HG02763 (cell line): ENCODE data around the gene TUBGCP5.

Experiments used
- ATAC-seq: cut with Tn5 transposase; IDR thresholded peaks from one replicate; pipeline ENCODE4 v1.9.1; 2021; ENCODE audit warnings: mild to moderate bottlenecking, moderate library complexity; ENCODE audit not compliant: unreplicated experiment

Gene TUBGCP5

DNA sequence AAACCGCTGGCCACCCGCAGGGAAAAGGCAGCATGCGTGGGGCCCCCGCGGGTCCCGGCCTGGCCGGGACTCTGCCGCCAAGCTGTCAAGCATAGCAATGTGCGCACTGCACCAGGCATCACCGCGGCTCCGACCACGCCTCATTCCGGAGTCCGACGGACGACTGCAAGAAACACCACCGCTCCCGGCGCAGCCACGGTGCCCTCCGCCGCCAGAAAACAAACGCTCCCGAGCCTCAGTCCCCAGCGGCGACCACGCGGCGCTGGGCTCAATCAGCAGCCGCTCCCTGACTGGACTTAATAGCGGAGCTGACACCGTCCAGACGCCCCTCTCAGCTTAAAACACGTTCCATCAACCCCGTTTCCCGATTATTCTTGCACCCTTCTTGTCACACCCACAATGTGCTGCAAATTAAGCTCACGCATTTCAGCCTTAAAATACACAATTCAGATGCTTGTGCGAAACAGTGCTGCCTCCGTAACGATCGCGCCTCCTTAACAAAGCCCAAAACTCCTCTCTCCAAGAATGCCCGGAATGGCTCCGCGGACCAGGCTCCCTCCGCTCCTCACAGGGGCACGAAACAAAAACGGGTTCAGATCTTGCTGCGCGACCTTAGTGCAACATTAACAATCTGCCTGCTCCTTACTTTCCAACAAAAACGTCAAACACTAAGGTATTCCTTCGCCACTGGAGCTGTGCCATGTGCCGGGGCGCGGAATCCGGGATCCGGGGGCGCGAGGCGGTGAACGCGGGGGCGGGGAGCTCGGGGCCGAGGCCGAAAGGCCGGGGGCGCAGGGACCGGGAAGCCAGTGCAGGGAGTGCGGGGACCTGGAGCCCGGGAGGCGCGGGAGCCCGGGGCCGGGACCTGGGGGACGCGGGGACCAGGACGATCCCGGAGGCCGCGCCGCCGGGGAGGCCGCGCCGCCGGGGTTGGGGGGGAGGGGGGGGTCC is 59.9 kb downstream of the TUBGCP5 start:
- ATAC-seq = peak; percentile 45

DNA sequence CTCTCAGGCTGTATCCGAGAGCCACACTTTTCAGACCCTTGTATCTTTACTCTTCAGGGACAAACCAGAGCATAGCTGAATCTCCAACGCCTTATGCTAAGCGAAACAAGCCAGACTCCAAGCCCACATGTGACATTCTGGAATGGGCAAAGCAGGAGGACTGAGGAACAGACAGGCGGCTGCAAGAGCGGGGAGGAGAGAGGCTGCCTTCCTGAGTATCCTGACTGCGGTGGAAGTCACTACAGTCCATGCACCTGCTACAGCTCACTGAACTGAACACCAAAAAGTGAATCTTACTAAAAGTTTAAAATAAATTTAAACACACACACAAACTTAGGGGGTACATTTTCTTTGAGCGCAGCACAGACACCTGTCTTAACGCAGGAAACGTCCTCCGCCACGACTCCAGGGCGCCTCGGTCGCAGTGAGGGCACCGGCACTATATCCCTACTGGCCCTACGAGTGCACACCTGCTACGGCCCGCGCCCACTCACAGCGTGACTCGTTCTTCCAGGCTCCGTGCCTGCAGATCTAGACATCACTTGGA is 60.6 kb downstream of the TUBGCP5 start:
- peak; percentile 27 for ATAC-seq

DNA sequence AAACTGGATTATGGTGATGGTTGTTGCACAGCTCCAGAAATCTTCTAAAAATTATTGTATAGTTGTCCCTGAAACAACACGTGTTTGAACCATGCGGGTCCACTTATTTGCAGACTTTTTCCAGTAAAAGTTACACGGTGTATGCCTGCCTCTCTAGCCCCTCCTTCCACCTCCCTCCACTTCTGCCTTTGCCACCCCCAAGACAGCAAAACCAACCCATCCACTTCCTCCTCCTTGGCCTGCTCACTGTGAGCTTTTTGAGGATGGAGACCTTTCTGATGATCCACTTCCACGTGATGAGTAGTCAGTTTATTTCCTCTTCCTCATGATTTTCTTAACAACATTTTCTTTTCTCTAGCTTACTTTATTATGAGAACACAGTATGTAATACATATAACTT is 64.6 kb downstream of the TUBGCP5 start:
- ATAC-seq = no peak

DNA sequence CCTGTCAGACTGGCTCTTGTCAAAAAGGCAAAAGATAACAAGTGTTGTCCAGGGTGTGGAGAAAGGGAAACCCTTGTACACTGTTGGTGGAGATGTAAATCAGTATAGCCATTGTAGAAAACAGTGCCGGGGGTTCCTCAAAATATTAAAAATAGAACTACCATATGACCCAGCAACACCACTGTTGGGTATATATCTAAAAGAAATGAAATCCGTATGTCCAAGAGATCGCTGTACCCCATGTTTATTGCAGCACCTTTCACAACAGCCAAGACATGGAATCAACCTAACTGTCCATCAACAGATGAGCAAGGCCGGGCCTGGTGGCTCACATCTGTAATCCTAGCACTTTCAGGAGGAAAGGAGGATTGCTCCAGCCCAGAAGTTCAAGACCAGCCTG is 65.4 kb downstream of the TUBGCP5 start:
- no peak for ATAC-seq

DNA sequence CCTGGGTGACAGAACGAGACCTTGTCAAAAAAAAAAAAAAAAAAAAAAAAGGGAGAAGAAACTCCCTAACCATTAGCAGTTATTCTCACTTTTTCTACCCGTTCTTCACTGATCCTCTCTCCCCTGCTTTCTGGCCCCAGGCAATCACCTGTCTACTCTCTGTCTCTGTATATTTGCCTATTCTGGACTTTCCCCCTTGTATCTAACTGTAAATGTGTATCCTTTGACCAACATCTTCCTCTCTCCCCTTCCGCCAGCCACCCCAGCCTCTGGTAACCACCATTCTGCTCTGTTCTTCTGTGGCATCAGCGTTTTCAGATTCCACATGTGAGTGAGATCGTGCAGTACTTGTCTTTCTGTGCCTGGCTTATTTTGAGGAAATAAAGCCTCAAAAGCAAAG is 66.1 kb downstream of the TUBGCP5 start:
- ATAC-seq = no peak

- ATAC-seq = no peak
Measured at GRCh38 chr15:22969489-22969888, 69.9 kb downstream of the TUBGCP5 start.

GRCh38 chr15:22968366-22968765 is 71.0 kb downstream of the TUBGCP5 start:
- no peak for ATAC-seq

DNA sequence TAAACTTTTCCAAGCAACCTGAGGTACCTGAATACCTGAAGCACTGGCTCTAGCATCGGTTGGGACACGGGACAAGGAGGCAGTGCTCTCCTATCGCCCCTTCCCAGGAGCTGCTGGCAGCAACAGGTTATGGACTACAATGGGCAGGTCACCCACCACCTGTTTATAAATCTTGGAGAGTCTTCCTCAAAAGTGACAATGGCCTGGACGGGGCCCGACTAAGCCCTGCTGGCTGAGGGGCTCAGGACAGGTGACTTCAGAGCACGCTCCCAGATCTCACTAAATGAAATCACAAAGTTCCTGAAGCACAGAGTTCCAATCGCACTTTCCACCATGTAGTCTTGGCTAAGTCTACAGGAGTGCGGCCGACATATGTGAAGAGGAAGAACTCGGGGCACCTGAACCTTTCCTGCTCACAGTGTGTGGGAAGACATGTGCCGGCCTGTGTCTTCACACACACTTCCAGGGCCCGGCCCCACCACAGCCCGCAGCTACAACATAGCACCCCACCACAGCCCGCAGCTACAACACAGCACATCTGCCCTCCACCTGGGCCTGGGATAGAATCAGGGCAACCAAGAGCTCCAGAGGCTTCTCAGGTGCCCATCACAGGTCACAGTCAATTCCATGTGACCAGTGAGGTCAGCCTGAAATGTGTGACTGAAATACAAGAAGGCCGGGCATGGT is 72.1 kb downstream of the TUBGCP5 start:
- ATAC-seq = no peak

DNA sequence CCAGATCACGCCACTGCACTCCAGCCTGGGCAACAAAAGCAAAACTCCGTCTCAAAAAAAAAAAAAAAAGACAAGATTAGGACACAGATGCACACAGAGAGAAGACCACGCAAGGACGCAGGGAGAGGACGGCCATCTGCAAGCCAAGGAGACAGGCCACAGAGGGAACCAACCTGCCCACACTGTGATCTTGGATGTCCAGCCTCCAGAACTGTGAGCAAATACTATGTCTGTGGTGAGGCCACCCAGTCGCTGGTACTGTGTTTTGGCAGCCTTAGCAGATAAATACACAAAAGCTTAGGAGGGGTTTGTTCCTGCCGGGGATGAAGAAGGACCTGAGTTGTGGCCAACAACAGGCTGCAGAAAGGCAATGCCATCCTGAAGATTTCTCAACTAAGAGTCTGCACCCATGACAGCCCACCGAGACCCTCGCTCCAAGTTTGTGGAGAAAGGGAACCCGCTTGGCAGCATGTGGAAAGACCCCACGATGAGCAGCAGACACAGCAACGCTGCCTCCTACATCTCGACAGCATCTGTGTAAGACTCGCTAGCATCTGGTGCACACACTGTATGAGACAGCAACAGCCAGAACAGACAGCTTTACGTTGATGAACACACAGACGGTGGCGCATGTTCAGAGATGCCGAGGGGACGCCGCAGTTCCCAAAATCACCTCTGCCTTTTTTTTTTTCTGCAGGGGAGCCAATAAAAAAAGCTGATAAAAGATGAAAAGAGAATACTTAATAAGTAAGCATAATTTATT is 72.9 kb downstream of the TUBGCP5 start:
- ATAC-seq = no peak

GRCh38 chr15:22963641-22964040 is 75.7 kb downstream of the TUBGCP5 start:
- no peak for ATAC-seq

DNA sequence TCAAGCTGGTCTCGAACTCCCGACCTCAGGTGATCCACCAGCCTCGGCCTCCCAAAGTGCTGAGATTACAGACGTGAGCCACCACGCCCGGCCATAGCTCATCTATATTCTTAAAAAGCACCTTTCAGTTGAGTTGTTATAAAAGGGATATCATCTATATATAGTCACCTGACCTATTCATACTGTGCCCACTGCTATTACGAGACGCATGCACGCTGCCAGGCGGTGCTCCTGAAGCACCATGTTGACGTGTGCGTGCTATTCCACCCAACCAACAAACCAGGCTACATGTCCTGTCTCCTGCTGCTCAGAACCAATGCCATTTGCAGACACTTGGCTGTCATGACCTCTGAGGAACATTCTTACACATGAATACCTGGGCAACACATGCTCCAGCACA is 76.8 kb downstream of the TUBGCP5 start:
- no peak for ATAC-seq

DNA sequence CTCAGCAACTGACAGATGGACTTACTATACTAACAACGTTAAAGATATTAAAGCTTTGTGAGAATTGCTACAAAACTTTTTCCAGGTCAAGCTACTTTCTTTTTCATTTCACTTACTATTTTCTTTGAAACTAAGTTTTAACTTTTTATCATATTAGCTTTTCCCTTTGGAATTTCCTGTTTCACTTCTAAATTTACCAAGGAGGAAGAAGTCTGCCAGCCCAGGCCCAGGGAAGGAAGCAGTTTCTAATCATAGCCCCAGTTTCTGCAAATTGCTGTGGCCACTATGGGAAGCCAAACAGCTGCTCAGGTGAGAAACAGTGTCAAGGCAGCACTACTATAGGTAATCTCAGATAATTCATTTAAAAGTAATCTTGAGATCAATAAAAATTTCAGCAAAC is 77.6 kb downstream of the TUBGCP5 start:
- no peak for ATAC-seq

DNA sequence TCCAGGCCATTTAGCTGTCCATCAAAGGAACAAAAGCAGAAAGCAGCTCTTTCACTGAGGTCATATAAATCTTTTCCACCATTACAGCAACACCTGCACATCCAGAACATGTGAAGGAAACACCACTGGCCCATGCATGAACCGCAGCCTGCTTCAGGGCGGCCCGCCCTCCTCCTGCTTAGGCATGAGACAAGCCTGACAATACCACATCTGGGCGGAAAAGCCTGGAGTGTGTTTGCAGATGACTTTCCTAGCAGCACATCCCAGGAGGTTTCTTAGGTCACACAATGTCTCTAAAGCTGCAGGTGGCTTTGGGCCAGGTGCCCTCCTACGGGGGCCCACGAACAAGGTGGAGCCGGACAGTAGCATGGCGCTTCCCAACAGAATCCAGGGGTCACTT is 78.8 kb downstream of the TUBGCP5 start:
- ATAC-seq = no peak

- ATAC-seq = no peak
Measured at GRCh38 chr15:22960126-22960525, 79.2 kb downstream of the TUBGCP5 start.

DNA sequence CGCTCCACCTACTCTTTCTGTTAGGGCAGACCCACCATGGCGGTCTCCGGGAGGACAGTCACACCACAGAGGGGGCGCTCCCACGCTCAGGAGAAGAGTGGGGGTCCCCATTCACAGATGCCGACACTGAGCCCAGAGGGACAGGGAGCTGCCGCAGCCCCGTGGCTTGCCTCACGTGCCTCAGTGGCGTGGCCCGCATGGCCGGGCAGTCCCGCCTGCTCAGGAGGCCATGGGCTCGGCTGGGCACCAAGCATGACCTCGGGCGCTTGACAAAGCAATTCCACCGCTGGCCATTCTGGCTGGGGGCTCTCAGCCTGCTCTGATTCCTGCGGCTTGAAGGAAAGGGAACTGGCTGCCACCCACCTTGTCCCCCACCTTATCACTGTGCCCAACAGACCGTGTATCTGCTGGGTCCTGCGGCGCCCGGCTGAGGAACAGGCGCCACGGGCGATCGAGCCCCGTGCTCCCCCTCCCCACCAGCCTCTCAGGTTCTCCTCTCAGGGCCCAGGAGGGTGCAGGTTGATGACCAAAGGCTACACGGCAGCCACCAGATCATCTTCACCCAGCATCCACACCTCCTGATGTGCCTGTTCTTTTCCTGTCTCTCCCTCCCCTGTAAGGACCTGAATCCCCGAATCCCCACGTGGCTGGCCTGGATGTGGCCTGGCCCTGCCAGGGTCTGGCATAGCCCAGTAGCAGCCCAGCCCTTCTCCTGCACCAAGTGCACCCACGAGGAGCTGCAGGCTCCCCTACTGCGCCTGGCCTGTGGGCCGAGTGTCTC is 79.9 kb downstream of the TUBGCP5 start:
- no peak for ATAC-seq

DNA sequence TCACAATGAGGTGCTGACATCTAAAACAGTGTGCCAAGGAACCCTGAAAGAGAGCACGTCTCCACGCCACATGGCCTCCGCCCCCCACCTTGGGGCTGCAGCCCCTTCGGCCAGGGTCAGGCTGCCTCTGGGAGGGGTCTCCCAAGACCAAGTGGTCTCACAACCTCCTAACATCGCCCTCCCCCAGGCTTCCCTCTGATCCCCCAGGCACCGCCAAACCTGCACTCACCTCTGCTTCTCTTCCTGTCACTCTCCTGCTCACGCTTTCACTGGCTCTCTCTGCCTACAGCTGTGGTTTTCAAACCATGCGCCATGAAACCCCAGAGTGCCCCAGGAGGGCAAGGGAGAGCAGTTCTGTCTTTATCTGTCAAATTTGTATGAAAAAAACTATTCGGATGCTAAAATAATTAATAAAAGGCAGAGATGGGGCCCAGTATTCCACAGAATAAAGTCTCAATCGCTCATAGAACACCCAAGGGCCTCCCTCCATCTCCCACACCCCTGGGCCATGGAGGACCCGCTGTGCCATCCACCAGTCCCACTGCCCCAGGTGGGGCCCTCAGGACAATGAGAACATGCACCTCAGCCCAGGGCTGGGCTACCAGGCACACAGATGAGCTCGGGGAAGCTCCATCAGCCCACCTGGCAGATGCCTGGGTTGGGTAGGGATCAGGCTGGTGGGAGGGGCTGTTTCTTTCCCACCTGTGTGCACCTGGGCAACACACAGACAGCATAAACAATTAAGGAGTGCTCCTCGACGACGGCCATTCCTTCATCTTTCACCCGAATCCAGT is 80.7 kb downstream of the TUBGCP5 start:
- no peak for ATAC-seq

GRCh38 chr15:22956978-22957260 is 82.5 kb downstream of the TUBGCP5 start:
- ATAC-seq = no peak

- ATAC-seq = no peak
Measured at GRCh38 chr15:22956257-22956977, 83.0 kb downstream of the TUBGCP5 start.

DNA sequence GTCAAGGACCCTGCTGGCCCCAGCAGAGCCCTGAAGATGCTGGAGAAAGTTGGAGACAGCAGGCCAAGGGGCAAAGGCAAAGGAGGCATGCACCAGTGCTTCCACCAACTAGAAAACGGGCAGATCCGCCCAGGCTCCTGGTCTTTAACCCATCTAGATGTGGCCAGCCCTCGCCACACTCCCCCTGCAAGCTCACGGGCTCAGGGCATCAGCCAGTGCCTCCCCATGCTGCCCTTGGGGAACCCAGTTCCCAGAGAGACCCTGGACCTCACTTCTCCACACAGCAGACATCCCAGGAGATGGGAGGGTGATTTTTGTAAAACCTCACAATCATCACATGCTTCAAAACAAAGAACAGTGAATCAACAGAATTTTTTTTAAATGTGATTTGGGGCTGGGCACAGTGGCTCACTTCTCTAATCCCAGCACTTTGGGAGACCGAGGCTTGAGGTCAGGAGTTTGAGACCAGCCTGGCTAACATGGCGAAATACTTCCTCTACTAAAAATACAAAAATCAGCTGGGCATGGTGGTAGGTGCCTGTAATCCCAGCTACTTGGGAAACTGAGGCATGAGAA is 83.7 kb downstream of the TUBGCP5 start:
- ATAC-seq = no peak
